HG02840 (cell line): ENCODE results near the gene ACOT7.

Source experiments
- ATAC-seq: cut with Tn5 transposase; IDR thresholded peaks from one replicate; pipeline ENCODE4 v1.9.1; 2021; ENCODE audit warnings: mild to moderate bottlenecking, moderate library complexity, moderate number of reproducible peaks; ENCODE audit not compliant: unreplicated experiment, low FRiP score

Gene ACOT7

GRCh38 chr1:6257541-6258069 lies 136.0 kb downstream of the ACOT7 start:
- no peak for ATAC-seq

GRCh38 chr1:6256645-6257044 lies 136.9 kb downstream of the ACOT7 start:
- no peak for ATAC-seq

GRCh38 chr1:6254691-6255090 lies 138.9 kb downstream of the ACOT7 start:
- ATAC-seq: no peak

- no peak for ATAC-seq
Measured at GRCh38 chr1:6253380-6253779, 140.2 kb downstream of the ACOT7 start.

- no peak for ATAC-seq
Measured at GRCh38 chr1:6252374-6252710, 141.2 kb downstream of the ACOT7 start.

- ATAC-seq: no peak
Measured at GRCh38 chr1:6251681-6252373, 141.7 kb downstream of the ACOT7 start.

- ATAC-seq: no peak
Measured at GRCh38 chr1:6251233-6251632, 142.3 kb downstream of the ACOT7 start.

GRCh38 chr1:6249739-6250689 lies 143.6 kb downstream of the ACOT7 start:
- ATAC-seq: no peak

GRCh38 chr1:6248932-6249738 lies 144.4 kb downstream of the ACOT7 start:
- no peak for ATAC-seq

GRCh38 chr1:6248161-6248776 lies 145.3 kb downstream of the ACOT7 start:
- no peak for ATAC-seq

GRCh38 chr1:6247651-6248050 lies 145.9 kb downstream of the ACOT7 start:
- ATAC-seq: no peak

- no peak for ATAC-seq
Measured at GRCh38 chr1:6246497-6247467, 146.8 kb downstream of the ACOT7 start.

- no peak for ATAC-seq
Measured at GRCh38 chr1:6245869-6246496, 147.6 kb downstream of the ACOT7 start.

- no peak for ATAC-seq
Measured at GRCh38 chr1:6245086-6245868, 148.3 kb downstream of the ACOT7 start.

GRCh38 chr1:6244401-6245049 lies 149.0 kb downstream of the ACOT7 start:
- ATAC-seq: no peak

GRCh38 chr1:6243993-6244392 lies 149.6 kb downstream of the ACOT7 start, which contains the start of gene HES3:
HES3 (plus strand) TSS chr1:6244179; CDS start chr1:6244366, 187 bp downstream.
- ATAC-seq: no peak
